Lower leg skin (tissue), 4 donors: ENCODE data around the gene PIGS. TPM values are rescaled to one million over a fixed set of nuclear protein-coding genes. Genes with fewer than 3 reads are reported as not detected.

Experiments used
- DNase-seq, 2 donors: peaks; one replicate each; pipeline ENCODE4 v3.0.0-alpha.2; 2019; ENCODE audit warnings: low spot score in 2 of 2
- H3K4me3 ChIP-seq: fragments of 200-600 bp; sonication (generic); 2 replicates; pipeline ENCODE4 v1.5.1; 2017; ENCODE audit warnings: mild to moderate bottlenecking, low read depth; ENCODE audit not compliant: poor library complexity, severe bottlenecking
- POLR2A ChIP-seq, 2 donors: fragments of 450-650 bp; IDR thresholded peaks; one replicate each; pipeline ENCODE4 v1.6.1; 2016 to 2017; ENCODE audit warnings: antibody characterized with exemption in 2 of 2, mild to moderate bottlenecking in 1 of 2, moderate library complexity in 1 of 2
- WGBS, 2 donors: methylation state at CpG; one replicate each; pipeline ENCODE4 v1.1.5; 2018; 5-methylcytosine and 5-hydroxymethylcytosine counted together
- intact Hi-C: fragments of 100-400 bp; cut with DNase I; formaldehyde crosslinking; loops from one replicate; pipeline ENCODE4 v1.15.0; 2023; ENCODE audit warnings: low total_unique reads
- total RNA-seq, 4 donors: library from RNA; depleted of rRNA; stranded (reverse); fragments of >200 nt; gene quantifications; one replicate each; pipeline ENCODE4 v1.1.0, GENCODE V29; 2016
- TF ChIP-seq, protein P1 (sequence below), 3 donors: fragments of 450-650 bp; IDR thresholded peaks; one replicate each; pipeline ENCODE4 v1.5.1; 2016; ENCODE audit warnings: antibody characterized with exemption in 3 of 3, mild to moderate bottlenecking in 3 of 3, moderate library complexity in 2 of 3

The PIGS gene
- total RNA-seq, 4 donors from 2014 or later = 57.6 to 84.0 (median 75.1) TPM

DNA sequence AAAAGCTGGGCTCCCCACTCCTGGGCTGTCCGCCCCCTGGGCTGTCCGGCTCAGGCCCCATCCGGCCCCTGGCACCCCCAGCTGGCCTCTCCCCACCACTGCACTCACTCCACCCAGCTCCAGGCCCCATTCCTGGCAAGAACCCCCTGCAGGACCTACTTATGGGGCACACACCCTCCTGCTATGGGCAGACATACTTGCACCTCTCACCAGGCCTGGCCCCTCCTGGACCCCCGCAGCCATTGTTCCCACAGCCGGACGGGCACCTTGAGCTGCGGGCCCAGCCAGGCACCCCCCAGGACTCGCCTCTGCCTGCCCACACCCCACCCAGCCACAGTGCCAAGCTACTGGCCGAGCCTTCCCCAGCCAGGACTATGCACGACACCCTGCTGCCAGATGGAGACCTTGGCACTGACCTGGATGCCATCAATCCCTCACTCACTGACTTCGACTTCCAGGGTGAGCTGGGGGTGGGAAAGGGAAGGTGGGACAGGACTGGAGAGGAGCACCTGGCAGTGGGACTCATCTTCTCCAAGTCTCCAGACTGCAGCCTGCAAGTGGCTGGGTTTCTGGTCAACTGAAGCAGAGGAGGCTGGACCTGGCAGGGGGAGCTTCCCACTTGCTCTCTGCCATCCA lies 36.5 kb downstream of the PIGS start:
- no peak for DNase-seq
- no peak overlapping the region for H3K4me3 ChIP-seq
- WGBS, 2 donors = 83 to 84% methylated on average over 11 of the region's 11 CpGs
- TF ChIP-seq POLR2A (IDR thresholded peaks at IDR 0.05) = no peak
- TF ChIP-seq, protein P1, sequence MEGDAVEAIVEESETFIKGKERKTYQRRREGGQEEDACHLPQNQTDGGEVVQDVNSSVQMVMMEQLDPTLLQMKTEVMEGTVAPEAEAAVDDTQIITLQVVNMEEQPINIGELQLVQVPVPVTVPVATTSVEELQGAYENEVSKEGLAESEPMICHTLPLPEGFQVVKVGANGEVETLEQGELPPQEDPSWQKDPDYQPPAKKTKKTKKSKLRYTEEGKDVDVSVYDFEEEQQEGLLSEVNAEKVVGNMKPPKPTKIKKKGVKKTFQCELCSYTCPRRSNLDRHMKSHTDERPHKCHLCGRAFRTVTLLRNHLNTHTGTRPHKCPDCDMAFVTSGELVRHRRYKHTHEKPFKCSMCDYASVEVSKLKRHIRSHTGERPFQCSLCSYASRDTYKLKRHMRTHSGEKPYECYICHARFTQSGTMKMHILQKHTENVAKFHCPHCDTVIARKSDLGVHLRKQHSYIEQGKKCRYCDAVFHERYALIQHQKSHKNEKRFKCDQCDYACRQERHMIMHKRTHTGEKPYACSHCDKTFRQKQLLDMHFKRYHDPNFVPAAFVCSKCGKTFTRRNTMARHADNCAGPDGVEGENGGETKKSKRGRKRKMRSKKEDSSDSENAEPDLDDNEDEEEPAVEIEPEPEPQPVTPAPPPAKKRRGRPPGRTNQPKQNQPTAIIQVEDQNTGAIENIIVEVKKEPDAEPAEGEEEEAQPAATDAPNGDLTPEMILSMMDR (IDR thresholded peaks at IDR 0.05) = no peak
- intact Hi-C loops = no loop called here

DNA sequence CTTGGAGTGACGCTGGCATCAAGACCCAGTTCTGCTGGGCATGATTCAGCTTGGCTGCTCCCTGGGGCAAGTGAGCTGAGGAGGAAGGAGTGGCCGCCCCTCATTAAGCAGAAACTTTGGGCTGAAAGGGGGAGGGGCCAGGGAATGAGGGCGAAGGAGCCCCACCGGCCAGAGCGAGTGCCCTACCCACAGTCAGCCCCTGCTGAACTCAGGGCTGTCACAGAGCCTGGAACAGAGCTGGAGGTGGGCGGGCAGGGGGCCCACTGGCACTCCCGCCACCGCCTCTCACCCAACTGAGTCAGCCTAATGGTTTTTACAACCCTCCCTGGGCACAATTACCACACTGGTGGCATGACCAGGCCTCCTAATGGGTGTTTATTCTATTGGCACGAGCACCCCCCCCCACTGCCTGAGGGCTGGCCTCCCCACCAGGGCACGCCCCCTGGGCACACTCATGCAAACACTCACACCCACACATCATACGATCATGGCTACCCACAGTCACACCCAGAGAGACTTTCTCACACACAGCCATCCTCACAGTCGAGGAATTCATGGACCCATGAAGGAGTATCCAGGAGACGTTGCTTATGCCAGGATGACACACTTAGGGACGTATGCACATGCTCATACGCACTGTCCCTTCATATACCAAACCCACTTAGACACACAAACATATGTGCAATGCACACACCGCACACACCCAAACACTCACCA lies 38.1 kb downstream of the PIGS start:
- 48% methylated on average over 15 to 16 of the region's 16 CpGs for WGBS, 2 donors
- intact Hi-C loops = no loop called here
- H3K4me3 ChIP-seq = no peak overlapping the region
- no peak for TF ChIP-seq POLR2A (IDR thresholded peaks at IDR 0.05)
- TF ChIP-seq, protein P1 (IDR thresholded peaks at IDR 0.05) = no peak
- peak in 1 of 2 donors; percentile 40 for DNase-seq

- intact Hi-C loops = no loop called here
- no peak for DNase-seq
- no peak for TF ChIP-seq POLR2A (IDR thresholded peaks at IDR 0.05)
- TF ChIP-seq, protein P1 (IDR thresholded peaks at IDR 0.05) = no peak
- 52 to 66% methylated on average over 7 of the region's 7 CpGs for WGBS, 2 donors
- no peak overlapping the region for H3K4me3 ChIP-seq
Observed at GRCh38 chr17:28532050-28532960, 39.0 kb downstream of the PIGS start.

DNA sequence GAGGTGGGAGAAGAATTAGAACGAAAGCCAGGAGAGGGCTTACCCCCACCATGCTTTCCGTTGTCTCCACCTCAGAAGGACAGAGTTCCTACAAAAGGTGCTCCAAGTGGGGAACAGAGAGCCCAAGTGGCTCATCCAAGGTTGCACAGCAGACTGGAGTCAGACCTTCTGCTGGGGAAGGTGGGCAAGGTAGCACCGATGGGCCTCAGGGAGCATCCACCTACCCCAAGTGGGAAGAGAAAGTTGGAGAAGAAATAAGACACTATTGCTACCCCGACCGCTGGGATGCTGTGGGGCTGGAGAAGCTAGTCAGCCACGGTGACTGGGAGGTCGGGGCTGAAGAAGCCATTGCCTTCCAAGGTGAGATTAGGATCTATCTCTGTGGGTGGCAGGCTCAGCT lies 40.4 kb downstream of the PIGS start:
- no peak for DNase-seq
- TF ChIP-seq, protein P1 (IDR thresholded peaks at IDR 0.05) = no peak
- no peak for TF ChIP-seq POLR2A (IDR thresholded peaks at IDR 0.05)
- intact Hi-C loops = no loop called here
- WGBS, 2 donors = 68 to 69% methylated on average over 7 of the region's 7 CpGs
- H3K4me3 ChIP-seq = no peak overlapping the region

DNA sequence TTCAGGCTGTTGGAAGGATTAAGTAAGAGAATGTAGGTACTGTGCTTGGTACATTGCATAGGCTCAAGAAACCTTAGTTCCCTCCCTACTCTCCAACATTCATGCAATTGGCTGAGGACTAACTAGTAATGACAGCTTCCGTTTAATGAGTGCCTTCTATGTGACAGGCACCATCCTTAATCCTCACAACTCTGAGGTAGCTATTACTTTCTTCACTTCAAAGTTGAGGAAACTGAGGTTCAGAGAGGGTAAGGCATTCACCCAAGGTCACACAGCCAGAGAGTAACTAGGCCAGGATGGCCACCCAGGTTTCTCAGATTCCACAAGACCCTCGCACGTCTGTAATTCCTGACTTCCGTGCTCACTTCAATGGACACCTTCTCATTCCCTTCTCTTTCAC lies 41.1 kb downstream of the PIGS start:
- intact Hi-C loops = no loop called here
- WGBS, 2 donors = 80 to 86% methylated on average over 4 of the region's 4 CpGs
- no peak overlapping the region for H3K4me3 ChIP-seq
- no peak for DNase-seq
- TF ChIP-seq, protein P1 (IDR thresholded peaks at IDR 0.05) = no peak
- no peak for TF ChIP-seq POLR2A (IDR thresholded peaks at IDR 0.05)
